GM18873 (cell line): Measurements from ENCODE around the gene SMC5.
"Not testable (repeated sequence)": the region's sequence is repeated elsewhere in the genome, so short reads cannot be mapped to it uniquely, and the experiment has no call there.

ENCODE experiments used
- ATAC-seq: cut with Tn5 transposase; IDR thresholded peaks from one replicate; pipeline ENCODE4 v1.9.1; 2021; ENCODE audit warnings: mild to moderate bottlenecking, moderate library complexity, moderate number of reproducible peaks; ENCODE audit not compliant: unreplicated experiment, low FRiP score

Gene SMC5

GRCh38 chr9:70262948-70263347 lies 4.2 kb downstream of the SMC5 start:
- no peak for ATAC-seq

- no peak for ATAC-seq
Observed at GRCh38 chr9:70263421-70263820, 4.6 kb downstream of the SMC5 start.

- no peak for ATAC-seq
Observed at GRCh38 chr9:70278305-70278704, 19.5 kb downstream of the SMC5 start.

GRCh38 chr9:70283848-70284247 lies 25.1 kb downstream of the SMC5 start:
- no peak for ATAC-seq

- no peak for ATAC-seq
Observed at GRCh38 chr9:70285246-70285645, 26.5 kb downstream of the SMC5 start.

GRCh38 chr9:70285981-70286598 lies 27.3 kb downstream of the SMC5 start:
- no peak for ATAC-seq

- no peak for ATAC-seq
Observed at GRCh38 chr9:70290626-70291025, 31.8 kb downstream of the SMC5 start.

GRCh38 chr9:70291446-70291845 lies 32.7 kb downstream of the SMC5 start:
- ATAC-seq: no peak

- ATAC-seq: no peak
Observed at GRCh38 chr9:70292253-70292652, 33.5 kb downstream of the SMC5 start.

GRCh38 chr9:70293214-70293613 lies 34.4 kb downstream of the SMC5 start:
- ATAC-seq: no peak

- ATAC-seq: no peak
Observed at GRCh38 chr9:70297141-70297540, 38.4 kb downstream of the SMC5 start.

GRCh38 chr9:70298245-70298771 lies 39.5 kb downstream of the SMC5 start:
- no peak for ATAC-seq

- ATAC-seq: no peak
Observed at GRCh38 chr9:70303268-70303667, 44.5 kb downstream of the SMC5 start.

GRCh38 chr9:70304810-70305209 lies 46.0 kb downstream of the SMC5 start:
- ATAC-seq: no peak

- no peak for ATAC-seq
Observed at GRCh38 chr9:70315389-70315788, 56.6 kb downstream of the SMC5 start.

GRCh38 chr9:70318002-70318401 lies 59.2 kb downstream of the SMC5 start:
- no peak for ATAC-seq

GRCh38 chr9:70322096-70322495 lies 63.3 kb downstream of the SMC5 start:
- no peak for ATAC-seq

- no peak for ATAC-seq
Observed at GRCh38 chr9:70324963-70325362, 66.2 kb downstream of the SMC5 start.

- not testable (repeated sequence) for ATAC-seq
Observed at GRCh38 chr9:70328625-70329024, 69.8 kb downstream of the SMC5 start.

- no peak for ATAC-seq
Observed at GRCh38 chr9:70340572-70340971, 81.8 kb downstream of the SMC5 start.

GRCh38 chr9:70347046-70347445 lies 88.3 kb downstream of the SMC5 start:
- ATAC-seq: no peak

- ATAC-seq: no peak
Observed at GRCh38 chr9:70352356-70352755, 93.6 kb downstream of the SMC5 start.

- ATAC-seq: no peak
Observed at GRCh38 chr9:70352802-70353201, 94.0 kb downstream of the SMC5 start.
